ENCODE measurements around the gene CMTM6. TPM values are rescaled to one million over a fixed set of nuclear protein-coding genes. Genes with fewer than 3 reads are reported as not detected.

The CMTM6 gene, protein sequence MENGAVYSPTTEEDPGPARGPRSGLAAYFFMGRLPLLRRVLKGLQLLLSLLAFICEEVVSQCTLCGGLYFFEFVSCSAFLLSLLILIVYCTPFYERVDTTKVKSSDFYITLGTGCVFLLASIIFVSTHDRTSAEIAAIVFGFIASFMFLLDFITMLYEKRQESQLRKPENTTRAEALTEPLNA
- 39.7 and 41.8 TPM in 2 replicates for total RNA-seq (2022)
- percentile 82 among the genes with signal in this experiment for Bru-seq, nascent RNA
- BruChase-seq, experiment 1, labeled RNA remaining after a 2-hour chase, result percentile 91 among the genes with signal in this experiment
- percentile 97 among the genes with signal in this experiment for BruChase-seq, experiment 2, labeled RNA remaining after a 6-hour chase
- long read RNA-seq, transcript CMTM6-201 (4 exons, 3,863 nt), result major isoform, 248 of 257 reads
- long read RNA-seq, partial matches to known transcripts, result 2 of 257 reads
- long read RNA-seq, other reads (novel, unspliced or antisense), result 5 of 257 reads

DNA sequence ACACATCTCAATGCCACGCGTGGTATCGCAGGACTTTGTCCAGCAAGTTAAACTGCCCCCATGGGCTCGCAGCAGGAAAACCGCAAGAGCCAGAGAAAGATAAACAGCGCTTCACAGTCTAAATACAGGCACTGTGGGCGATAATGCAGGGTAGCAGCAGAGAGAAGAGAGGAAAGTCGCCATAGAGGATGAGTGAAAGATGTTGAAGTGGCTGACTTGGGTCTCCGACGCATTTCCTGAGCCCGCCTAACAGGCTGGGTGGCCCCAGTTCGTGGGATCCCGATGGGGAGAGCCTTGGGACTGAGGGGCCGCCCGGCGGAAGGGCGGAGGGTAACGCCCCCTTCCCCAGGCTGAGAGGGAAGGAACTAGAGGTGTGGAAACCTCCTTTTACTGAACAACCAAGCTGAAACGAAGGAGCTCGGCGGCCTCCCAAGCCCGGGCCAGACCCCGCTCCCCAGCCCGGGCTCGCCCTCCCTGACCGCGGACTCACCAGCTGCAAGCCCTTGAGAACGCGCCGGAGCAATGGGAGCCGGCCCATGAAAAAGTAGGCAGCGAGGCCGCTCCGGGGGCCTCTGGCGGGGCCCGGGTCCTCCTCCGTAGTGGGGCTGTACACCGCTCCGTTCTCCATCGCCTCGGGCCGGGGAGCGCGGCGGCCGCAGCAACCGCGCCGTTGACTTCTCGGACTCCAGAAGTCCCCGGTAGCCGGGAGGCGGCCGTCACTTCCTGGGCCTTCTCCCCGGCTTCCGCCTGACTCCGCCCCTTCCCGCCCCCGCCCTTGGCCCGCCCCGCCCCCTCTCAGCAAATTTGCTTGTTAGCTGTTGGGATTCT is at the start of gene CMTM6:
CMTM6 (minus strand) TSS at position 735 of the 828 bp plus-strand sequence; CDS start at position 628, 107 bp downstream.
- intact Hi-C loops (cut with micrococcal nuclease; ENCODE audit: unreplicated experiment), result no loop called here
- ChIA-PET POLR2A (interaction anchor here (0.5 to 0.6 kb wide), 2 partner anchors 22 to 466 kb away, joined by 3 read pairs; no protein-coding TSS in a partner anchor), CTCF (no interaction called here)
- no peaks in the 10 kb centered on the region for H3K9me3 Mint-ChIP-seq (ENCODE audit: unreplicated experiment)
- peak within 1 kb of the TSS; percentile 2 for H3K27ac Mint-ChIP-seq (ENCODE audit: unreplicated experiment)
- Histone ChIP-seq H3K4me1 (peaks cover 26% of the 10 kb centered on the region), H3K4me3 (ENCODE audit: low read depth, low read length) (peak within 1 kb of the TSS; percentile 67), H3K36me3 (ENCODE audit: control insufficient read depth, insufficient read depth, low read length) (no peaks in the 10 kb centered on the region), H3K27me3 (replicated peaks; ENCODE audit: control insufficient read depth, insufficient read depth, low read length) (no peaks in the 10 kb centered on the region), H3K9me3 (no peaks in the 10 kb centered on the region)
- peak within 1 kb of the TSS; percentile 98 for H3K4me3 Mint-ChIP-seq (ENCODE audit: unreplicated experiment)
- H3K4me1 Mint-ChIP-seq (ENCODE audit: low read depth, unreplicated experiment), result peaks cover 6% of the 10 kb centered on the region
- no TSS peak for BruUV-seq (replicated peaks)
- TF ChIP-seq, protein P1, sequence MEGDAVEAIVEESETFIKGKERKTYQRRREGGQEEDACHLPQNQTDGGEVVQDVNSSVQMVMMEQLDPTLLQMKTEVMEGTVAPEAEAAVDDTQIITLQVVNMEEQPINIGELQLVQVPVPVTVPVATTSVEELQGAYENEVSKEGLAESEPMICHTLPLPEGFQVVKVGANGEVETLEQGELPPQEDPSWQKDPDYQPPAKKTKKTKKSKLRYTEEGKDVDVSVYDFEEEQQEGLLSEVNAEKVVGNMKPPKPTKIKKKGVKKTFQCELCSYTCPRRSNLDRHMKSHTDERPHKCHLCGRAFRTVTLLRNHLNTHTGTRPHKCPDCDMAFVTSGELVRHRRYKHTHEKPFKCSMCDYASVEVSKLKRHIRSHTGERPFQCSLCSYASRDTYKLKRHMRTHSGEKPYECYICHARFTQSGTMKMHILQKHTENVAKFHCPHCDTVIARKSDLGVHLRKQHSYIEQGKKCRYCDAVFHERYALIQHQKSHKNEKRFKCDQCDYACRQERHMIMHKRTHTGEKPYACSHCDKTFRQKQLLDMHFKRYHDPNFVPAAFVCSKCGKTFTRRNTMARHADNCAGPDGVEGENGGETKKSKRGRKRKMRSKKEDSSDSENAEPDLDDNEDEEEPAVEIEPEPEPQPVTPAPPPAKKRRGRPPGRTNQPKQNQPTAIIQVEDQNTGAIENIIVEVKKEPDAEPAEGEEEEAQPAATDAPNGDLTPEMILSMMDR (IDR thresholded peaks at IDR 0.05; ENCODE audit: insufficient read depth in 1 of 2, low read depth in 1 of 2, low read length in 1 of 2, severe bottlenecking in 1 of 2, unreplicated experiment in 1 of 2), result no peak
- no peaks in the 10 kb centered on the region for H3K36me3 Mint-ChIP-seq (ENCODE audit: insufficient read depth, unreplicated experiment)
- DNase-seq, result peak; percentile 72 to 79
- no peaks in the 10 kb centered on the region for H3K27me3 Mint-ChIP-seq (ENCODE audit: insufficient read depth, unreplicated experiment)

DNA sequence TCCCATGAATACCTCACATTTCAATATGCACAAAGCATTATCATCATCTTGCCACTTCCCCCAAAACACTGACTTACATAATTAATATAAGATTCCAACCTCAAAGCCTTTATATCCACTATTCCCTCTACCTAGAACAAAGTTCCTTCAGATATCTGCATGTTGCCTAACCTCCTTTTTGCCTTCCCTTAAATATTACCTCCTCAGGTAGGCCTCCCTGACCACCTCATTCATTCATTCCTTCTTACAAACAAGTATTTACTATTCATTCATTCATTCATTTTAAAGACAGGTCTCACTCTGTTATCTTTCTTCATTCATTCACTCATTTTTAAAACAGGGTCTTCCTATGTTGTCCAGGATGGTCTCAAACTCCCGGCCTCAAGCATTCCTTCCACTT is 49.4 kb upstream of the CMTM6 start:
- DNase-seq, result no peak
- H3K36me3 ChIP-seq (ENCODE audit: control insufficient read depth, insufficient read depth, low read length), result no peaks in the 10 kb centered on the region
- H3K4me3 ChIP-seq (ENCODE audit: low read depth, low read length), result no peak overlapping the region
- H3K4me1 ChIP-seq, result peaks cover 7% of the 10 kb centered on the region; the same call in 1 of the 2 replicates
- ChIA-PET POLR2A (no interaction called here), CTCF (no interaction called here)
- Mint-ChIP-seq H3K4me3 (ENCODE audit: unreplicated experiment) (no peak overlapping the region), H3K27ac (ENCODE audit: unreplicated experiment) (no peak overlapping the region), H3K9me3 (ENCODE audit: unreplicated experiment) (no peaks in the 10 kb centered on the region), H3K27me3 (ENCODE audit: insufficient read depth, unreplicated experiment) (no peaks in the 10 kb centered on the region), H3K36me3 (ENCODE audit: insufficient read depth, unreplicated experiment) (no peaks in the 10 kb centered on the region), H3K4me1 (ENCODE audit: low read depth, unreplicated experiment) (peaks cover 22% of the 10 kb centered on the region)
- TF ChIP-seq, protein P1 (IDR thresholded peaks at IDR 0.05; ENCODE audit: insufficient read depth in 1 of 2, low read depth in 1 of 2, low read length in 1 of 2, severe bottlenecking in 1 of 2, unreplicated experiment in 1 of 2), result no peak
- H3K9me3 ChIP-seq, result no peaks in the 10 kb centered on the region
- intact Hi-C loops (cut with micrococcal nuclease; ENCODE audit: unreplicated experiment), result no loop called here
- no peaks in the 10 kb centered on the region for H3K27me3 ChIP-seq (replicated peaks; ENCODE audit: control insufficient read depth, insufficient read depth, low read length)
- no TSS peak for BruUV-seq (replicated peaks)

DNA sequence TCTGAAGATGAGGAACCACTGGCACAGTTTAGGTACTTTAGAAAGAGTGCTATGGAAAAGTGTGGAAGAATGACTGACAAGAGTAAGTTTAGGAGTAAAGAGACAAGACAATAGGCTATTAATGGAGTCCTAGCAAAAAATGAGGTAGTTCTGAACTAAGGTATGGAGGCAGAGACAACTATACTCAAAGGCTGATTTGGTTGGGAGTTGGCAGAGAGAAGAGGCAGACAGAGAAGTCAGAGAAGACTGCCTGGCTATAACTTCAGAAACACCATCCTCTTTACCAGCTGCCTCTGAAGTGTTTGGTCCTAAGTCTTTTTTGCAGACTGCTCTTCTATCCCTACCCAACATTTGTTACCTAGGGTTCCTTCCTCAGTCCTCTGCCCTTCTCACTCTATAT is 48.8 kb upstream of the CMTM6 start:
- no peak for DNase-seq
- ChIA-PET POLR2A (no interaction called here), CTCF (no interaction called here)
- H3K9me3 Mint-ChIP-seq (ENCODE audit: unreplicated experiment), result no peaks in the 10 kb centered on the region
- Histone ChIP-seq H3K9me3 (no peaks in the 10 kb centered on the region), H3K36me3 (ENCODE audit: control insufficient read depth, insufficient read depth, low read length) (no peaks in the 10 kb centered on the region), H3K4me3 (ENCODE audit: low read depth, low read length) (no peak overlapping the region), H3K4me1 (peaks cover 7% of the 10 kb centered on the region; the same call in 1 of the 2 replicates), H3K27me3 (replicated peaks; ENCODE audit: control insufficient read depth, insufficient read depth, low read length) (no peaks in the 10 kb centered on the region)
- no peaks in the 10 kb centered on the region for H3K36me3 Mint-ChIP-seq (ENCODE audit: insufficient read depth, unreplicated experiment)
- no peak overlapping the region for H3K4me3 Mint-ChIP-seq (ENCODE audit: unreplicated experiment)
- no peak overlapping the region for H3K27ac Mint-ChIP-seq (ENCODE audit: unreplicated experiment)
- intact Hi-C loops (cut with micrococcal nuclease; ENCODE audit: unreplicated experiment), result no loop called here
- no peaks in the 10 kb centered on the region for H3K27me3 Mint-ChIP-seq (ENCODE audit: insufficient read depth, unreplicated experiment)
- BruUV-seq (replicated peaks), result no TSS peak
- H3K4me1 Mint-ChIP-seq (ENCODE audit: low read depth, unreplicated experiment), result peaks cover 22% of the 10 kb centered on the region
- TF ChIP-seq, protein P1 (IDR thresholded peaks at IDR 0.05; ENCODE audit: insufficient read depth in 1 of 2, low read depth in 1 of 2, low read length in 1 of 2, severe bottlenecking in 1 of 2, unreplicated experiment in 1 of 2), result no peak
